ENCODE results near the gene ZNF689. TPM values are rescaled to one million over a fixed set of nuclear protein-coding genes. Genes with fewer than 3 reads are reported as not detected.

Gene ZNF689
- total RNA-seq, 1 experiment from 2014 or later = 11.7 TPM

DNA sequence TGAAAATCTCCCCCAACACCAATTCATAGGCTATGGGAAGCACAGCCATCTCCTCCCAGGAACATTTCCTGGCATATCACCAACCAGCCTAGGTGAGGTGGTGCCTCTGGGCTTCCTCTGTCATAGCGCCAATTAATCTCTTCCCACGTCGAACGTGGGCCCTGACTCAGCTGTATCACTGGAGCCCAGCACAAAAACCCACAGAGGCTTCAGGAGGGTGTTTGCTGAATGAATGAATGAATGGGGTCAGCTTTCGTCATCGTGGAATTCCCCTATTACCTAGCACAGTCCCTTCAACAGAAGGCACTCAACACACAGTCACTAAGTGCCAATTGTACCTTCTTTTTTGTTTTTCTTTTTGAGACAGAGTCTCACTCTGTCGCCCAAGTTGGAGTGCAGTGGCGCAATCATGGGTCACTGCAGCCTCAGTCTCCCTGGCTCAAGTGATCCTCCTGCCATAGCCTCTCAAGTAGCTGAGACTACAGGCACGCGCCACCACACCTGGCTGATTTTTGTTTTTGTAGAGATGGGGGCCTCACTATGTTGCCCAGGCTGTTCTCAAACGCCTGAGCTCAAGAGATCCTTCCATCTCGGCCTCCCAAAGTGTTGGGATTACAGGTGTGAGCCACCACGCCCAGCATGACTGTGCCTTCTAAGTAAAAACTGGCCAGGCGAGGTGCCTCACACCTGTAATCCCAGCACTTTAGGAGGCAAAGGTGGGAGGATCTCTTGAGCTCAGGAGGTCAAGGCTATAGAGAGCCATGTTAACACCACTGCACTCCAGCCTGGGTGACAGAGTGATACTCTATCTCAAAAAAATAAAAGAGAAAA, 42.8 kb downstream of the ZNF689 start:
- intact Hi-C loops (cut with micrococcal nuclease; ENCODE audit: unreplicated experiment) = no loop called here
- no peak for DNase-seq
- BruUV-seq (replicated peaks) = no TSS peak
- H3K9me3 ChIP-seq = no peaks in the 10 kb centered on the region
- peak overlapping the region; percentile 30 for H3K27ac Mint-ChIP-seq (ENCODE audit: unreplicated experiment)
- CTCF ChIA-PET = interaction anchor here (0.6 to 1.8 kb wide), 2 partner anchors 9 to 108 kb away, joined by 3 to 4 read pairs; partner anchors contain the start of gene ZNF764
- H3K4me1 ChIP-seq = no peaks in the 10 kb centered on the region
- no peak overlapping the region for H3K4me3 ChIP-seq (ENCODE audit: low read depth, low read length)
- POLR2A ChIA-PET = no interaction called here
- H3K4me3 Mint-ChIP-seq (ENCODE audit: unreplicated experiment) = no peak overlapping the region
- H3K36me3 ChIP-seq (ENCODE audit: control insufficient read depth, insufficient read depth, low read length) = no peaks in the 10 kb centered on the region
- no peaks in the 10 kb centered on the region for H3K27me3 Mint-ChIP-seq (ENCODE audit: insufficient read depth, unreplicated experiment)
- H3K27me3 ChIP-seq (replicated peaks; ENCODE audit: control insufficient read depth, insufficient read depth, low read length) = no peaks in the 10 kb centered on the region
- H3K36me3 Mint-ChIP-seq (ENCODE audit: insufficient read depth, unreplicated experiment) = peaks cover 22% of the 10 kb centered on the region
- H3K9me3 Mint-ChIP-seq (ENCODE audit: unreplicated experiment) = no peaks in the 10 kb centered on the region
- TF ChIP-seq, protein P1, sequence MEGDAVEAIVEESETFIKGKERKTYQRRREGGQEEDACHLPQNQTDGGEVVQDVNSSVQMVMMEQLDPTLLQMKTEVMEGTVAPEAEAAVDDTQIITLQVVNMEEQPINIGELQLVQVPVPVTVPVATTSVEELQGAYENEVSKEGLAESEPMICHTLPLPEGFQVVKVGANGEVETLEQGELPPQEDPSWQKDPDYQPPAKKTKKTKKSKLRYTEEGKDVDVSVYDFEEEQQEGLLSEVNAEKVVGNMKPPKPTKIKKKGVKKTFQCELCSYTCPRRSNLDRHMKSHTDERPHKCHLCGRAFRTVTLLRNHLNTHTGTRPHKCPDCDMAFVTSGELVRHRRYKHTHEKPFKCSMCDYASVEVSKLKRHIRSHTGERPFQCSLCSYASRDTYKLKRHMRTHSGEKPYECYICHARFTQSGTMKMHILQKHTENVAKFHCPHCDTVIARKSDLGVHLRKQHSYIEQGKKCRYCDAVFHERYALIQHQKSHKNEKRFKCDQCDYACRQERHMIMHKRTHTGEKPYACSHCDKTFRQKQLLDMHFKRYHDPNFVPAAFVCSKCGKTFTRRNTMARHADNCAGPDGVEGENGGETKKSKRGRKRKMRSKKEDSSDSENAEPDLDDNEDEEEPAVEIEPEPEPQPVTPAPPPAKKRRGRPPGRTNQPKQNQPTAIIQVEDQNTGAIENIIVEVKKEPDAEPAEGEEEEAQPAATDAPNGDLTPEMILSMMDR (IDR thresholded peaks at IDR 0.05; ENCODE audit: insufficient read depth in 1 of 2, low read depth in 1 of 2, low read length in 1 of 2, severe bottlenecking in 1 of 2, unreplicated experiment in 1 of 2) = no peak
- no peaks in the 10 kb centered on the region for H3K4me1 Mint-ChIP-seq (ENCODE audit: low read depth, unreplicated experiment)

DNA sequence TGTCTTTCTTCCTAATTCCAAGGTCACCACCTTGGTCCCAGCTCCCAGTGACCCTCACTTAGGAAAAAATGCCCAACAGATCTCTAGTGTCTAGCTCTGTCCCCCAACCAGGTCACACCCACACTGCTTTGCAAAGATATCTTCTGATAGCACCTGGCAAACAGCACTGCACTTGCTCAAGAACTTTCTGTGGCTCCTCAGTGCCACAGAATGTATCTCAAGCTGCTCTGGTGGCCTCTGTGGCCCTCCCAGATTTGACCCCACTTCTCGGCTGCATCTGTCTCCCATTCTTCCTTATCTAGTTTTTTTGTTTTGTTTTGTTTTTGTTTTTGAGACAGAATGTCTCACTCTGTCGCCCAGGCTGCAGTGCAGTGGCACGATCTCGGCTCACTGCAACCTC, 43.7 kb downstream of the ZNF689 start:
- no TSS peak for BruUV-seq (replicated peaks)
- Histone ChIP-seq H3K27me3 (replicated peaks; ENCODE audit: control insufficient read depth, insufficient read depth, low read length) (no peaks in the 10 kb centered on the region), H3K4me3 (ENCODE audit: low read depth, low read length) (no peak overlapping the region), H3K36me3 (ENCODE audit: control insufficient read depth, insufficient read depth, low read length) (no peaks in the 10 kb centered on the region), H3K9me3 (no peaks in the 10 kb centered on the region), H3K4me1 (no peaks in the 10 kb centered on the region)
- ChIA-PET CTCF (no interaction called here), POLR2A (interaction anchor here (0.6 kb wide), 1 partner anchor 13 kb away, joined by 3 read pairs; no protein-coding TSS in a partner anchor)
- Mint-ChIP-seq H3K27ac (ENCODE audit: unreplicated experiment) (peak overlapping the region; percentile 30), H3K4me1 (ENCODE audit: low read depth, unreplicated experiment) (no peaks in the 10 kb centered on the region), H3K27me3 (ENCODE audit: insufficient read depth, unreplicated experiment) (no peaks in the 10 kb centered on the region), H3K4me3 (ENCODE audit: unreplicated experiment) (no peak overlapping the region), H3K36me3 (ENCODE audit: insufficient read depth, unreplicated experiment) (peaks cover 14% of the 10 kb centered on the region), H3K9me3 (ENCODE audit: unreplicated experiment) (no peaks in the 10 kb centered on the region)
- DNase-seq = no peak
- TF ChIP-seq, protein P1 (IDR thresholded peaks at IDR 0.05; ENCODE audit: insufficient read depth in 1 of 2, low read depth in 1 of 2, low read length in 1 of 2, severe bottlenecking in 1 of 2, unreplicated experiment in 1 of 2) = no peak
- intact Hi-C loops (cut with micrococcal nuclease; ENCODE audit: unreplicated experiment) = no loop called here

DNA sequence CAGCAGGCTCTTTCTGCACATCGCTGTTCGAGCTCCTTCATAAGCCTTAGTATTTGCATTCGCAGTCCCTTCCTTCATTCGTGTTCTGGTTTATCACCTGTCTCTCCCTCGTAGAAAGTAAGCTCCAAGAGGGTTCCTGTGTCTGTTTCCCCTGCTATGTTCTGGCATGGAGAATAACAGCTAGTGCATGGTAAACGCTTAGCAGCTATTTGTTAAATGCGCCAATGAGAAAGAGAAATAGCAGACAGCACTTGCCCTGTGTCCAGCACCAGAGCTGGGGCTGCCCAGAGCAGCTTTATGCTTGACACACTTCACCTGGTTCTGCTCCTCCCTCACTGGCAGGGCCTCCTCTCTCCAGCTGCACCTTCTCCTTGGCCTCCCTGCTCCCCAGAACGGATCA, 44.2 kb downstream of the ZNF689 start:
- no peak overlapping the region for H3K4me3 Mint-ChIP-seq (ENCODE audit: unreplicated experiment)
- no peaks in the 10 kb centered on the region for H3K4me1 Mint-ChIP-seq (ENCODE audit: low read depth, unreplicated experiment)
- BruUV-seq (replicated peaks) = no TSS peak
- Histone ChIP-seq H3K9me3 (no peaks in the 10 kb centered on the region), H3K4me3 (ENCODE audit: low read depth, low read length) (no peak overlapping the region), H3K36me3 (ENCODE audit: control insufficient read depth, insufficient read depth, low read length) (no peaks in the 10 kb centered on the region), H3K27me3 (replicated peaks; ENCODE audit: control insufficient read depth, insufficient read depth, low read length) (no peaks in the 10 kb centered on the region), H3K4me1 (no peaks in the 10 kb centered on the region)
- ChIA-PET CTCF (interaction anchor here (0.6 kb wide), 1 partner anchor 28 kb away, joined by 6 read pairs; no protein-coding TSS in a partner anchor), POLR2A (interaction anchor here (0.6 kb wide), 1 partner anchor 12 kb away, joined by 3 read pairs; no protein-coding TSS in a partner anchor)
- DNase-seq = no peak
- H3K27me3 Mint-ChIP-seq (ENCODE audit: insufficient read depth, unreplicated experiment) = no peaks in the 10 kb centered on the region
- peaks cover 9% of the 10 kb centered on the region for H3K36me3 Mint-ChIP-seq (ENCODE audit: insufficient read depth, unreplicated experiment)
- TF ChIP-seq, protein P1 (IDR thresholded peaks at IDR 0.05; ENCODE audit: insufficient read depth in 1 of 2, low read depth in 1 of 2, low read length in 1 of 2, severe bottlenecking in 1 of 2, unreplicated experiment in 1 of 2) = no peak
- no peaks in the 10 kb centered on the region for H3K9me3 Mint-ChIP-seq (ENCODE audit: unreplicated experiment)
- intact Hi-C loops (cut with micrococcal nuclease; ENCODE audit: unreplicated experiment) = no loop called here
- peak overlapping the region; percentile 30 for H3K27ac Mint-ChIP-seq (ENCODE audit: unreplicated experiment)

All from Caco-2 (cell line).